Neuronal stem cell (in vitro differentiated cells): Measurements from ENCODE around the gene PXDN.

Experiments
- DNase-seq: peaks from one replicate; pipeline ENCODE4 v3.0.0-alpha.2; 2013; ENCODE audit warnings: low spot score
- H2AFZ ChIP-seq: one replicate; pipeline ENCODE4 v1.6.1; 2013; ENCODE audit warnings: mild to moderate bottlenecking, low read length, inconsistent platforms
- H2AK5ac ChIP-seq: 2 replicates; pipeline ENCODE4 v1.6.1; 2013; ENCODE audit warnings: low read depth, mild to moderate bottlenecking, inconsistent platforms, low read length, moderate library complexity, mixed read lengths
- H2BK120ac ChIP-seq: 2 replicates; pipeline ENCODE4 v1.6.1; 2013; ENCODE audit warnings: low read depth, mild to moderate bottlenecking, inconsistent platforms, low read length, moderate library complexity, mixed read lengths
- H2BK12ac ChIP-seq: one replicate; pipeline ENCODE4 v1.6.1; 2013; ENCODE audit warnings: low read length, inconsistent platforms
- H2BK15ac ChIP-seq: 2 replicates; pipeline ENCODE4 v1.6.1; 2013; ENCODE audit warnings: mild to moderate bottlenecking, low read length, inconsistent platforms, mixed read lengths
- H2BK5ac ChIP-seq: one replicate; pipeline ENCODE4 v1.6.1; 2013; ENCODE audit warnings: inconsistent platforms, mild to moderate bottlenecking, low read length, moderate library complexity
- H3K14ac ChIP-seq: one replicate; pipeline ENCODE4 v1.6.1; 2013; ENCODE audit warnings: low read length, inconsistent platforms
- H3K18ac ChIP-seq: 2 replicates; pipeline ENCODE4 v1.6.1; 2013; ENCODE audit warnings: low read length, inconsistent platforms
- H3K23ac ChIP-seq: 2 replicates; pipeline ENCODE4 v1.6.1; 2013; ENCODE audit warnings: low read depth, mild to moderate bottlenecking, mixed read lengths, low read length, inconsistent platforms; ENCODE audit not compliant: poor library complexity
- H3K27ac ChIP-seq: replicated peaks from 3 replicates; pipeline ENCODE4 v1.5.1; 2013; ENCODE audit warnings: low read length, inconsistent platforms
- H3K27me3 ChIP-seq, 3 experiments: 2 replicates each; pipeline ENCODE4 v1.6.1; 2013; ENCODE audit warnings: low read length in 3 of 3, mild to moderate bottlenecking in 2 of 3, inconsistent platforms in 1 of 3, low read depth in 1 of 3, mixed read lengths in 1 of 3, moderate library complexity in 1 of 3; ENCODE audit not compliant: control insufficient read depth in 3 of 3, insufficient read depth in 3 of 3
- H3K36me3 ChIP-seq, 2 donors: replicated peaks in 1 of 2; 2 replicates each; pipeline ENCODE4 v1.6.1; 2013; ENCODE audit warnings: low read length in 2 of 2; ENCODE audit not compliant: control insufficient read depth in 2 of 2, insufficient read depth in 2 of 2
- H3K4ac ChIP-seq: 2 replicates; pipeline ENCODE4 v1.6.1; 2013; ENCODE audit warnings: inconsistent platforms, mild to moderate bottlenecking, low read length, moderate library complexity
- H3K4me1 ChIP-seq, 2 donors: 1 replicate in 1 of 2; 2 replicates in 1 of 2; pipeline ENCODE4 v1.6.1; 2013; ENCODE audit warnings: low read length in 2 of 2, low read depth in 1 of 2; ENCODE audit not compliant: control insufficient read depth in 2 of 2, insufficient read depth in 1 of 2
- H3K4me2 ChIP-seq: one replicate; pipeline ENCODE4 v1.6.1; 2013; ENCODE audit warnings: mild to moderate bottlenecking, low read length, inconsistent platforms; ENCODE audit not compliant: insufficient read depth, poor library complexity, severe bottlenecking
- H3K4me3 ChIP-seq, 2 donors: 2 replicates each; pipeline ENCODE4 v1.5.1; 2013; ENCODE audit warnings: low read length in 2 of 2, mild to moderate bottlenecking in 2 of 2, inconsistent platforms in 1 of 2, moderate library complexity in 1 of 2
- H3K79me1 ChIP-seq: one replicate; pipeline ENCODE4 v1.6.1; 2013; ENCODE audit warnings: low read depth, mild to moderate bottlenecking, inconsistent platforms, low read length, moderate library complexity
- H3K9ac ChIP-seq: one replicate; pipeline ENCODE4 v1.6.1; 2013; ENCODE audit warnings: mild to moderate bottlenecking, low read depth, low read length, inconsistent platforms; ENCODE audit not compliant: poor library complexity
- H3K9me3 ChIP-seq, 2 donors: replicated peaks in 1 of 2; 2 replicates each; pipeline versions ENCODE3 to v1.6.1; 2013; ENCODE audit warnings: low read length in 2 of 2, mild to moderate bottlenecking in 2 of 2, inconsistent platforms in 1 of 2, low read depth in 1 of 2, mixed read lengths in 1 of 2, moderate library complexity in 1 of 2; ENCODE audit not compliant: control insufficient read depth in 2 of 2, insufficient read depth in 1 of 2
- H4K8ac ChIP-seq: one replicate; pipeline ENCODE4 v1.6.1; 2013; ENCODE audit warnings: low read depth, mild to moderate bottlenecking, inconsistent platforms, low read length, moderate library complexity
- H4K91ac ChIP-seq: one replicate; pipeline ENCODE4 v1.6.1; 2013; ENCODE audit warnings: low read length, low read depth, mild to moderate bottlenecking, inconsistent platforms; ENCODE audit not compliant: poor library complexity
- WGBS, 2 donors: extraction: QIAGEN DNeasy Blood & Tissue Kit; methylation state at CpG; one replicate each; pipeline ENCODE4 v1.1.7; 2013; ENCODE audit warnings: missing lambda C conversion rate in 2 of 2, mixed read lengths in 1 of 2; ENCODE audit not compliant: insufficient read length in 2 of 2, insufficient replicate concordance in 1 of 2; ENCODE audit errors: extremely low coverage in 2 of 2; 5-methylcytosine and 5-hydroxymethylcytosine counted together

The PXDN gene

DNA sequence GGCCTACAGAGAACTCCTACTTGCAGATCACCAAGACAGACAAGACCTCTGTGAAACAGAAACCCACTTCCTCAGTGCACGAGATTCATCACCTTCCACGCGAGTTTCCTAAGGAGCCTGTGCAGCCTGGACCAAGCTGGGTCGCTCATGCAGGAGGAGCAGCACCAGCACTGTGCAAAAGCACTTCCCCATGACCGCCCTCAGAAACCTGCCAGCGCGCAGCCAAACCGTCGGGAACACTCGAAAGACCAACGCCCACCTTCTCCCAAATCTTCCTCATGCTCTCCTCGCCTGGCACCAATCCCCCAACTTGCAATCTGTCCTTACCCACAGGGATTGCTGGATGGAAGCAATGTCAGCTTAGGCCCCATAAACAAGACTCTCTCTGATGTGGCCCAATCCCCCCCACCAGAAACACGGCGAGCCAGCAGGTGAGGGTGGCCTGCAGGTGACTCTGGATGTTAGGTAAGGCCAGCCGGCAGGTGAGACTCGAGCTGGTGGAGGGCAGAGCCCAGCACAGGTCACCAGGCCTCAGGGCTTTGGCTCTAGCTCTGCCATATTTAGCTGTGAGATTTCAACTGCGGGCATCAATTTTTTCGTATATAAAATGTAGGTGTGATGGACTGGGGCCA, 69.4 kb downstream of the PXDN start:
- no peak overlapping the region for H3K4me3 ChIP-seq
- H3K23ac ChIP-seq, result no peak overlapping the region
- no peak overlapping the region for H3K9ac ChIP-seq
- H2BK120ac ChIP-seq, result no peak overlapping the region
- H4K8ac ChIP-seq, result no peak overlapping the region
- no peak overlapping the region for H2AK5ac ChIP-seq
- H2BK5ac ChIP-seq, result no peak overlapping the region
- H2AFZ ChIP-seq, result no peak overlapping the region
- H2BK15ac ChIP-seq, result no peak overlapping the region
- no peak overlapping the region for H4K91ac ChIP-seq
- no peak overlapping the region for H3K18ac ChIP-seq
- no peaks in the 10 kb centered on the region for H3K4me1 ChIP-seq
- H3K14ac ChIP-seq, result no peak overlapping the region
- no peak overlapping the region for H3K27ac ChIP-seq
- peaks cover 4 to 68% of the 10 kb centered on the region in 2 donors for H3K36me3 ChIP-seq
- no peak overlapping the region for H3K4ac ChIP-seq
- peaks cover 6% of the 10 kb centered on the region for H3K79me1 ChIP-seq
- no peak overlapping the region for H3K4me2 ChIP-seq
- WGBS, 2 donors, result no CpG with 5 or more reads among the region's 18 CpGs
- H2BK12ac ChIP-seq, result no peak overlapping the region
- H3K27me3 ChIP-seq, result no peaks in the 10 kb centered on the region
- no peak for DNase-seq
- H3K9me3 ChIP-seq, result peaks cover 0 to 3% of the 10 kb centered on the region in 2 donors

DNA sequence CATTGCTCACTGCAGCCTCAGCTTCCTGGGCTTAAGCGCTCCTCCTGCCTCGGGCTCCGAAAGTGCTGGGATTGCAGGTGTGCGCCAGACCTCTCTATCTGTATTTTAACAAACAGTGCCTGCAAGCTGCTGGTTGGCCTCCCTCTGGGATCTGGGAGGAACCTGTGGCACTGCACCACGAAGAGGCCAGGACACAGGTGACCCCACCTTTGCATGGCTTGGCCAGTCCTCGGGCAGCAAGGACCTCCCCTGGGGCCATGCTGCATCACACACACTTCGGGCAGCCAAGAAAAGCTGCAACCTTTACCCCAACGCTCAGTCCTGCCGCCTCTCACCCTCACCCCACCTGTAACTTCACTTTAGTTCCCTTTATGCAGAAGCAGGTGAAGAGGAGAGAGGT, 70.0 kb downstream of the PXDN start:
- no peak overlapping the region for H2BK120ac ChIP-seq
- WGBS, 2 donors, result no CpG with 5 or more reads among the region's 9 CpGs
- peaks cover under 1% of the 10 kb centered on the region for H3K79me1 ChIP-seq
- no peak overlapping the region for H3K23ac ChIP-seq
- H3K18ac ChIP-seq, result no peak overlapping the region
- no peaks in the 10 kb centered on the region for H3K27me3 ChIP-seq
- no peak overlapping the region for H3K4me2 ChIP-seq
- no peak overlapping the region for H2BK12ac ChIP-seq
- H4K8ac ChIP-seq, result no peak overlapping the region
- H3K4ac ChIP-seq, result no peak overlapping the region
- H3K27ac ChIP-seq, result no peak overlapping the region
- no peak overlapping the region for H2AFZ ChIP-seq
- no peaks in the 10 kb centered on the region for H3K9me3 ChIP-seq
- H3K14ac ChIP-seq, result no peak overlapping the region
- peaks cover 0 to 62% of the 10 kb centered on the region in 2 donors for H3K36me3 ChIP-seq
- H2AK5ac ChIP-seq, result no peak overlapping the region
- H3K4me1 ChIP-seq, result no peaks in the 10 kb centered on the region
- H3K4me3 ChIP-seq, result no peak overlapping the region
- no peak overlapping the region for H2BK15ac ChIP-seq
- H4K91ac ChIP-seq, result no peak overlapping the region
- no peak for DNase-seq
- no peak overlapping the region for H3K9ac ChIP-seq
- no peak overlapping the region for H2BK5ac ChIP-seq

DNA sequence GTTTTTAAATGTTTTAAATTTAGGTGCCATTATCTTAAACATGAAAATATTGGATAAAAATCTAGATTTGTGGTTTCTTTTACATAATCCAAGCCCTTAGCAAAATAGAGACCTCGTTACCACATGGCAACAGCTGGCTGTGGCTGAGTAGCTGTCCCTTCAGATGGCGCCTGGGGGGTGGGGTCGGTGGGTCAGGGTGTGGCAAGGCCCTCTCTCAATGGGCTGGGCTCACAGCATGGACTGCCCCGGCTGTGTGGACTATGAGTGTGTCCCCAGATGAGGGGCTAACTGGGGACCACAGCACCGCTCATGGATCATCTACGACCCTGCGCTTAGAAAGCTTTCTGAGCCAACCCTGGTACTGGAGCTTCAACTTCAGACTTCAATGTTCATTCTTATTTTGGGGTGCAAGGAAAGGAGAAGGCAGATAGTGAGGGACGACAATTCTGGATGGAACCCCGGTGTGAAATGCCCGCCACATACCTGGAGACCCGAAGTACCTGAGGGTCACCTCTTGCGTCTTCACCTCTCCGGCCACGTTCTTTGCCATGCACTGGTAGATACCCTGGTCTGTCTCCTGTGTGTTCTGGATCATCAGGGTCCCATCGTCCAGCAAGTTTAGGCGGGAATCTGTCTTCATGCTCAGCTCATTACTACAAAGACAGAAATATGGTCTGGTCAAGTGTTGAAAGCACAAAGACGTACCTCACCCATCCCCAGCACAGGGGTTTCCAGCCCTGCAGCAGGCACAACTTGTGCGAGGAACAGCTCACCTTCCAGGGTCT, 71.0 kb downstream of the PXDN start:
- no CpG with 5 or more reads among the region's 18 CpGs for WGBS, 2 donors

DNA sequence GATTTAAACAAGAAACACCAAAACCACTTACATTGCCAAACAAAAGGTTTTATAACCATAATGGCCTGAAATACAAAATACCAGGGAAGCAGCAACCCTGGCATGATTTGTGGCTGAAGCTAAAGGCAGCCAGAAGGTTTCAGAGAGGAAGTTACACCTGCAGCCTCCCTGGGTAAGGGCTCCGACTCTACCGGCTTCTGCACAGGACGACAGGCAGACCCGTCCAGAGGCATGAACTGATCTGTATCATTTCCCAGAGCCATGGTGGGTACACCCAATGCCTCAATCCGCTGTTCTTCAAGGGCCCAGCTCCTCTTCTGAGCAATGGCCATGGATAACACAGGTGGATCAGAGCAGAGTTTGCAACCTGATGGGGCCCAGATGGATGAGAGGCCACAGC, 71.6 kb downstream of the PXDN start:
- Histone ChIP-seq H3K23ac (no peak overlapping the region), H4K8ac (no peak overlapping the region), H3K9ac (no peak overlapping the region), H2BK12ac (no peak overlapping the region), H3K4me3 (no peak overlapping the region), H3K18ac (no peak overlapping the region), H2BK15ac (no peak overlapping the region), H3K27ac (no peak overlapping the region), H3K4me1 (no peaks in the 10 kb centered on the region), H3K4me2 (no peak overlapping the region), H3K9me3 (no peaks in the 10 kb centered on the region), H2BK120ac (no peak overlapping the region), H3K4ac (no peak overlapping the region), H2BK5ac (no peak overlapping the region), H2AK5ac (no peak overlapping the region), H3K14ac (no peak overlapping the region), H3K79me1 (no peaks in the 10 kb centered on the region), H3K36me3 (peaks cover 0 to 51% of the 10 kb centered on the region in 2 donors), H2AFZ (no peak overlapping the region), H4K91ac (no peak overlapping the region), H3K27me3 (no peaks in the 10 kb centered on the region)
- no peak for DNase-seq
- no CpG with 5 or more reads among the region's 5 CpGs for WGBS, 2 donors

More for the DNA sequence above, 71.0 kb downstream of the PXDN start:
- Histone ChIP-seq H3K4me1 (no peaks in the 10 kb centered on the region), H3K27ac (no peak overlapping the region), H3K4me2 (no peak overlapping the region), H4K91ac (no peak overlapping the region), H3K18ac (no peak overlapping the region), H2BK15ac (no peak overlapping the region), H3K4me3 (no peak overlapping the region), H2BK12ac (no peak overlapping the region), H3K23ac (no peak overlapping the region), H4K8ac (no peak overlapping the region), H3K4ac (no peak overlapping the region), H3K9me3 (no peaks in the 10 kb centered on the region), H2BK5ac (no peak overlapping the region), H3K27me3 (no peaks in the 10 kb centered on the region), H3K14ac (no peak overlapping the region), H3K36me3 (peaks cover 0 to 56% of the 10 kb centered on the region in 2 donors), H2AFZ (no peak overlapping the region), H2BK120ac (no peak overlapping the region), H3K9ac (peak overlapping the region; percentile 18), H3K79me1 (no peaks in the 10 kb centered on the region), H2AK5ac (no peak overlapping the region)
- DNase-seq, result no peak
